ENCODE measurements around the gene CXXC5. TPM values are rescaled to one million over a fixed set of nuclear protein-coding genes. Genes with fewer than 3 reads are reported as not detected.

Gene CXXC5
- total and polyA plus RNA-seq, 2 of the 4 experiments (the other 2 are of a cell fraction): 24.9 to 35.7 TPM

DNA sequence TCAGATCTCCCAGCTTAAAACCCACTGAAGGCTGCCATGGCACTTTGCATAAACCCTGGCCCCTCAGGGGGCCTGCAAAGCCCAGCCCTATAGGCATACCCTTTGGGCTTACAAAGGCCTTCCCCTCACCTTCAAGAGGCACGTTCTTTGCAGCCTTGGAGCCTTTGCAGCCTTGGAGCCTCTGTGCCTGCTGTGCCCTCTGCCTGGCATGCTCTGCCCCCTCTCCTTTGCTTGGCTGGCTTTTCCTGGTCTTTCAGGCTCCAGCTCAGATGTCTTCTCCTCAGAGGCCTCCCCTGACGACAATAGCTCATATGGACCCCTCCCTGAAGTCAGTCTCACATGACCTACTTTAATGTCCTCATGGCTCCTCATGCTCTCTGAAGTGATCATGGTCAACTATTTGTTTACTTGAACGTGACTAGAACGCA lies 60.3 kb downstream of the CXXC5 start:
- POLR2A ChIA-PET (ENCODE audit: unreplicated experiment): no interaction called here
- DNase-seq: no peak
- dilution Hi-C loops (cut with HindIII; ENCODE audit: low sequenced_read_pairs, unreplicated experiment): no loop called here

More for the DNA sequence above, 60.3 kb downstream of the CXXC5 start:
- Histone ChIP-seq H3K4me2 (ENCODE audit: low read depth, low read length) (no peak overlapping the region), H3K36me3 (ENCODE audit: control insufficient read depth, insufficient read depth, low read length) (no peaks in the 10 kb centered on the region), H4K91ac (ENCODE audit: insufficient read depth, low read depth, low read length) (no peak overlapping the region), H3K79me1 (ENCODE audit: low read depth in 1 of 2, low read length in 2 of 2) (no peaks in the 10 kb centered on the region), H3K4ac (ENCODE audit: low read depth, low read length) (no peak overlapping the region; the same call in 1 of the 2 replicates), H4K8ac (ENCODE audit: low read depth in 2 of 2, low read length in 2 of 2) (no peak overlapping the region), H3K18ac (ENCODE audit: low read depth, low read length) (no peak overlapping the region), H4K20me1 (ENCODE audit: insufficient read depth, low read length) (0 out of 2 replicates have a peak, but pooled peaks cover 5% of the 10 kb centered on the region), H2BK15ac (ENCODE audit: low read depth, low read length) (no peak overlapping the region), H3K4me3 (ENCODE audit: insufficient read depth, low read depth, low read length) (no peak overlapping the region), H3K4me1 (ENCODE audit: control insufficient read depth, insufficient read depth, low read length) (peaks cover 5% of the 10 kb centered on the region; the same call in 1 of the 2 replicates), H3K9me1 (ENCODE audit: insufficient read depth, low read length) (no peaks in the 10 kb centered on the region; the same call in 1 of the 2 replicates), H3K9ac (ENCODE audit: low read depth, low read length) (no peak overlapping the region), H3K27ac (ENCODE audit: insufficient read depth, low read length) (no peak overlapping the region), H2AK9ac (replicated peaks; ENCODE audit: low read depth, low read length, poor library complexity) (no peak overlapping the region), H2BK20ac (ENCODE audit: low read depth, low read length) (no peak overlapping the region), H3K9me3 (ENCODE audit: control insufficient read depth, insufficient read depth, low read length) (peaks cover 4% of the 10 kb centered on the region; the same call in 1 of the 2 replicates), H2AK5ac (ENCODE audit: low read depth, low read length) (no peak overlapping the region), H2BK120ac (ENCODE audit: low read depth, low read length) (no peak overlapping the region), H3K27me3 (ENCODE audit: control insufficient read depth, insufficient read depth, low read length) (peaks cover 8% of the 10 kb centered on the region; the same call in 1 of the 2 replicates), H4K5ac (ENCODE audit: low read depth, low read length) (no peak overlapping the region), H2AFZ (replicated peaks; ENCODE audit: low read length, poor library complexity) (no peak overlapping the region), H3K56ac (ENCODE audit: extremely low read depth, insufficient read depth, low read length) (no peak overlapping the region), H3K23ac (ENCODE audit: low read depth, low read length) (no peak overlapping the region), H3K14ac (replicated peaks; ENCODE audit: low read depth, low read length) (no peak overlapping the region), H2BK5ac (ENCODE audit: low read depth, low read length, poor library complexity, severe bottlenecking) (no peak overlapping the region)
- intact Hi-C loops (cut with micrococcal nuclease): no loop called here
- WGBS, 2 experiments (ENCODE audit: extremely low coverage in 2 of 2, insufficient read length in 1 of 2): 89% methylated on average over 3 of the region's 4 CpGs; no CpG with 5 or more reads in 1 of the 2 experiments
- no peak for ATAC-seq (ENCODE audit: low read depth)
- TF ChIP-seq RAD21 (IDR thresholded peaks at IDR 0.05; ENCODE audit: low read length) (no peak), FOS (IDR thresholded peaks at IDR 0.05; ENCODE audit: low read depth, low read length) (no peak), MAZ (IDR thresholded peaks at IDR 0.05; ENCODE audit: borderline replicate concordance, low read depth, low read length) (no peak), NFE2L2 (IDR thresholded peaks at IDR 0.05; ENCODE audit: low read depth, low read length) (no peak), MAFK (IDR thresholded peaks at IDR 0.05; ENCODE audit: low read depth, low read length) (no peak)
- no TSS peak for BruUV-seq (replicated peaks)
- CTCF ChIA-PET: no interaction called here
- in situ Hi-C loops (cut with MboI; ENCODE audit: low sequenced_read_pairs): no loop called here

Measured in IMR-90 (cell line).